HCT116 (cell line): ENCODE measurements around the gene SSBP1.

Source experiments
- ELF1 ChIP-seq: IDR thresholded peaks from 2 replicates; pipeline ENCODE4 v1.6.1; 2012; ENCODE audit warnings: low read depth, borderline replicate concordance
- EZH2 ChIP-seq: fragments of 200-600 bp; sonication (generic); IDR thresholded peaks from 2 replicates; pipeline ENCODE4 v1.6.1; 2017; ENCODE audit warnings: antibody characterized with exemption, mixed run types
- JUND ChIP-seq: IDR thresholded peaks from 2 replicates; pipeline ENCODE4 v1.6.1; 2012
- POLR2A ChIP-seq: IDR thresholded peaks from 2 replicates; pipeline ENCODE4 v1.7.0; 2011; ENCODE audit warnings: borderline replicate concordance; ENCODE audit not compliant: insufficient read depth, insufficient read length; ENCODE audit errors: extremely low read depth
- POLR2AphosphoS5 ChIP-seq: IDR thresholded peaks from 2 replicates; pipeline ENCODE4 v1.6.1; 2011; ENCODE audit warnings: mild to moderate bottlenecking, low read depth, low read length, moderate library complexity
- SP1 ChIP-seq: IDR thresholded peaks from 2 replicates; pipeline ENCODE4 v1.6.1; 2012; ENCODE audit warnings: low read depth
- TCF7L2 ChIP-seq: IDR thresholded peaks from 2 replicates; pipeline ENCODE4 v1.7.0; 2011; ENCODE audit warnings: borderline replicate concordance, inconsistent platforms; ENCODE audit not compliant: insufficient read depth, insufficient read length; ENCODE audit errors: extremely low read depth
- TF ChIP-seq, protein P1 (sequence below), 3 experiments: fragments of 200-600 bp in 1 of 3; sonication (generic) in 1 of 3; IDR thresholded peaks in 2 of 3; conservative IDR thresholded peaks in 1 of 3; 2 replicates each; pipeline ENCODE4 v1.5.1; 2012 to 2017; ENCODE audit warnings: low read depth in 2 of 3, low read length in 2 of 3, antibody characterized with exemption in 1 of 3, borderline replicate concordance in 1 of 3, control low read depth in 1 of 3, mild to moderate bottlenecking in 1 of 3, mixed read lengths in 1 of 3, mixed run types in 1 of 3, moderate library complexity in 1 of 3; ENCODE audit not compliant: insufficient read depth in 1 of 3
- TF ChIP-seq, protein P2 (sequence below): IDR thresholded peaks from 2 replicates; pipeline ENCODE4 v1.6.1; 2012

GRCh38 chr7:141700848-141701371 is 37.2 kb upstream of the SSBP1 start:
- TF ChIP-seq, protein P1, sequence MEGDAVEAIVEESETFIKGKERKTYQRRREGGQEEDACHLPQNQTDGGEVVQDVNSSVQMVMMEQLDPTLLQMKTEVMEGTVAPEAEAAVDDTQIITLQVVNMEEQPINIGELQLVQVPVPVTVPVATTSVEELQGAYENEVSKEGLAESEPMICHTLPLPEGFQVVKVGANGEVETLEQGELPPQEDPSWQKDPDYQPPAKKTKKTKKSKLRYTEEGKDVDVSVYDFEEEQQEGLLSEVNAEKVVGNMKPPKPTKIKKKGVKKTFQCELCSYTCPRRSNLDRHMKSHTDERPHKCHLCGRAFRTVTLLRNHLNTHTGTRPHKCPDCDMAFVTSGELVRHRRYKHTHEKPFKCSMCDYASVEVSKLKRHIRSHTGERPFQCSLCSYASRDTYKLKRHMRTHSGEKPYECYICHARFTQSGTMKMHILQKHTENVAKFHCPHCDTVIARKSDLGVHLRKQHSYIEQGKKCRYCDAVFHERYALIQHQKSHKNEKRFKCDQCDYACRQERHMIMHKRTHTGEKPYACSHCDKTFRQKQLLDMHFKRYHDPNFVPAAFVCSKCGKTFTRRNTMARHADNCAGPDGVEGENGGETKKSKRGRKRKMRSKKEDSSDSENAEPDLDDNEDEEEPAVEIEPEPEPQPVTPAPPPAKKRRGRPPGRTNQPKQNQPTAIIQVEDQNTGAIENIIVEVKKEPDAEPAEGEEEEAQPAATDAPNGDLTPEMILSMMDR (IDR thresholded peaks at IDR 0.05 in 2 of 3, conservative IDR thresholded peaks at IDR 0.05 in 1 of 3; ENCODE audit: borderline replicate concordance in 1 of 3, insufficient read depth in 1 of 3, low read depth in 2 of 3, low read length in 2 of 3) = no peak
- TF ChIP-seq TCF7L2 = no peak
- no peak for TF ChIP-seq JUND
- TF ChIP-seq EZH2 = no peak
- no peak for TF ChIP-seq POLR2AphosphoS5
- no peak for TF ChIP-seq POLR2A
- TF ChIP-seq, protein P2, sequence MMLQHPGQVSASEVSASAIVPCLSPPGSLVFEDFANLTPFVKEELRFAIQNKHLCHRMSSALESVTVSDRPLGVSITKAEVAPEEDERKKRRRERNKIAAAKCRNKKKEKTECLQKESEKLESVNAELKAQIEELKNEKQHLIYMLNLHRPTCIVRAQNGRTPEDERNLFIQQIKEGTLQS = no peak
- no peak for TF ChIP-seq SP1
- TF ChIP-seq ELF1 = no peak
